ENCODE data around the gene POLR2L.

Gene POLR2L

DNA sequence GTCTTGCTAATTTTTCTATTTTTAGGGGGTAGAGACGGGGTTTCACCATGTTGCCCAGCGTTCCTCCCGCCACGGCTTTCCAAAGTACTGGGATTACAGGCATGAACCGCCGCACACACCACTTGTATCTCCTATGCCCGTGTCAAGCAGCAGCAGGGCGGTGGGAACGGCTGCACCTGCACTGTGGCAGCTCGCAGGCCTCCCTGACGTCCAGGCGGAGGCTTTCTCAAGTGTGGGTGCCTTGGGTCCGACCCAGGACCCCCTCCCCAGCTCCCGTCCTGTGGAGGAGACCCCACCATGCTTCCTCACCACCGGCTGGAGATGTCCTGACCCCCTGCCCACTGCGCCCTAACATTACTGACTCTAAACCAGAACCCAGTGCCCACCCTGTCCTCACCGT lies 26.1 kb upstream of the POLR2L start:
- Histone ChIP-seq H3K9me3 (no peaks in the 10 kb centered on the region), H3K4me1 (ENCODE audit: control insufficient read depth in 1 of 2, insufficient read depth in 1 of 2, low read depth in 1 of 2, low read length in 1 of 2) (no peaks in the 10 kb centered on the region), H3K27me3 (no peaks in the 10 kb centered on the region), H3K4me3 (ENCODE audit: low read depth in 1 of 2, low read length in 1 of 2) (no peak overlapping the region), H3K36me3 (peaks cover 7% of the 10 kb centered on the region), H3K27ac (no peak overlapping the region)
- TF ChIP-seq, protein P1, sequence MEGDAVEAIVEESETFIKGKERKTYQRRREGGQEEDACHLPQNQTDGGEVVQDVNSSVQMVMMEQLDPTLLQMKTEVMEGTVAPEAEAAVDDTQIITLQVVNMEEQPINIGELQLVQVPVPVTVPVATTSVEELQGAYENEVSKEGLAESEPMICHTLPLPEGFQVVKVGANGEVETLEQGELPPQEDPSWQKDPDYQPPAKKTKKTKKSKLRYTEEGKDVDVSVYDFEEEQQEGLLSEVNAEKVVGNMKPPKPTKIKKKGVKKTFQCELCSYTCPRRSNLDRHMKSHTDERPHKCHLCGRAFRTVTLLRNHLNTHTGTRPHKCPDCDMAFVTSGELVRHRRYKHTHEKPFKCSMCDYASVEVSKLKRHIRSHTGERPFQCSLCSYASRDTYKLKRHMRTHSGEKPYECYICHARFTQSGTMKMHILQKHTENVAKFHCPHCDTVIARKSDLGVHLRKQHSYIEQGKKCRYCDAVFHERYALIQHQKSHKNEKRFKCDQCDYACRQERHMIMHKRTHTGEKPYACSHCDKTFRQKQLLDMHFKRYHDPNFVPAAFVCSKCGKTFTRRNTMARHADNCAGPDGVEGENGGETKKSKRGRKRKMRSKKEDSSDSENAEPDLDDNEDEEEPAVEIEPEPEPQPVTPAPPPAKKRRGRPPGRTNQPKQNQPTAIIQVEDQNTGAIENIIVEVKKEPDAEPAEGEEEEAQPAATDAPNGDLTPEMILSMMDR (IDR thresholded peaks at IDR 0.05): no peak

DNA sequence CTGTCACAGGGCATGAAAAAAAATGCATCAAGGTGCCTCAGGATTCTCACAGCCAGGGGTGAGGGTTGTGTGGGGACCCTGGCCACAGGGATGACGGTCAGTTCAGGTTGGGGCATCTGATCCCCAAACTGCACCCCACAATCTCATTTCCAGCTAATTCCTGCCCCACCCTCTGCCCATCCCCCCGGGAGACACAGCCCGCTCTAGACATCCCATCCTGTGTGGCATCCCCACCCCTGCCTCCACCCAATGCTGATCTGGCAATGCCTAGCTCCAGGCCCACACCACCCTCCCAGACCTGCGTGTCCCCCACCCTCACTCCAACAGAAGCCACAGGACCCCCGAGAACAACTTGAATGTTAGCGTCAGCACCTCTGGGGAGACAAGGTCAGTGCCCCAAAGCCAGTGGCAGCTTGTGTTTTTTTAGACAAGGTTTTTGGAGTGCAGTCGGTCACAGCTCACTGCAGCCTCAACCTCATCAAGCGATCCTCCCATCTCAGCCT lies 25.6 kb upstream of the POLR2L start:
- TF ChIP-seq, protein P1 (IDR thresholded peaks at IDR 0.05): no peak
- peaks cover 7% of the 10 kb centered on the region for H3K36me3 ChIP-seq
- no peaks in the 10 kb centered on the region for H3K27me3 ChIP-seq
- no peaks in the 10 kb centered on the region for H3K4me1 ChIP-seq (ENCODE audit: control insufficient read depth in 1 of 2, insufficient read depth in 1 of 2, low read depth in 1 of 2, low read length in 1 of 2)
- H3K9me3 ChIP-seq: no peaks in the 10 kb centered on the region
- H3K4me3 ChIP-seq (ENCODE audit: low read depth in 1 of 2, low read length in 1 of 2): no peak overlapping the region
- H3K27ac ChIP-seq: no peak overlapping the region

DNA sequence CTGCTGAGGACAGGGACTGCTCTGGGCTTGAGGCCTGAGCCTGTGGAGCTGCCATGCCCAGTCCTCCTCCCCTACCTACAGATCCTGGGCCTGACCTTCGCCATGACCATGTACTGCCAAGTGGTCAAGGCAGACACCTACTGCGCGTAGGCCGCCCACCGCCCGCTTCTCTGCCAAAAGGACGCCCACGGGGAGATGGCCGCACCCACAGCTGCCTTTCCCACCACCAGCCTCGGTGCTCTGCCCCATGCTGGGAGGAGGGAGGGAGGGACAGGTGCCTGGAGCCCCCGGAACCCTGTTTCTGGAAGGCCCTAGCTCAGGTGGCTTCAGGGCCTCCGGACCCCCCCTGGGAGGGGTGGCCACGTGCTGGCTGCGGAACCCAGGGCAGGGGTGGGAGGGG lies 24.2 kb upstream of the POLR2L start:
- TF ChIP-seq, protein P1 (IDR thresholded peaks at IDR 0.05): no peak
- Histone ChIP-seq H3K27ac (no peak overlapping the region), H3K9me3 (no peaks in the 10 kb centered on the region), H3K4me3 (ENCODE audit: low read depth in 1 of 2, low read length in 1 of 2) (no peak overlapping the region), H3K4me1 (ENCODE audit: control insufficient read depth in 1 of 2, insufficient read depth in 1 of 2, low read depth in 1 of 2, low read length in 1 of 2) (no peaks in the 10 kb centered on the region), H3K27me3 (no peaks in the 10 kb centered on the region), H3K36me3 (peaks cover 7% of the 10 kb centered on the region)

DNA sequence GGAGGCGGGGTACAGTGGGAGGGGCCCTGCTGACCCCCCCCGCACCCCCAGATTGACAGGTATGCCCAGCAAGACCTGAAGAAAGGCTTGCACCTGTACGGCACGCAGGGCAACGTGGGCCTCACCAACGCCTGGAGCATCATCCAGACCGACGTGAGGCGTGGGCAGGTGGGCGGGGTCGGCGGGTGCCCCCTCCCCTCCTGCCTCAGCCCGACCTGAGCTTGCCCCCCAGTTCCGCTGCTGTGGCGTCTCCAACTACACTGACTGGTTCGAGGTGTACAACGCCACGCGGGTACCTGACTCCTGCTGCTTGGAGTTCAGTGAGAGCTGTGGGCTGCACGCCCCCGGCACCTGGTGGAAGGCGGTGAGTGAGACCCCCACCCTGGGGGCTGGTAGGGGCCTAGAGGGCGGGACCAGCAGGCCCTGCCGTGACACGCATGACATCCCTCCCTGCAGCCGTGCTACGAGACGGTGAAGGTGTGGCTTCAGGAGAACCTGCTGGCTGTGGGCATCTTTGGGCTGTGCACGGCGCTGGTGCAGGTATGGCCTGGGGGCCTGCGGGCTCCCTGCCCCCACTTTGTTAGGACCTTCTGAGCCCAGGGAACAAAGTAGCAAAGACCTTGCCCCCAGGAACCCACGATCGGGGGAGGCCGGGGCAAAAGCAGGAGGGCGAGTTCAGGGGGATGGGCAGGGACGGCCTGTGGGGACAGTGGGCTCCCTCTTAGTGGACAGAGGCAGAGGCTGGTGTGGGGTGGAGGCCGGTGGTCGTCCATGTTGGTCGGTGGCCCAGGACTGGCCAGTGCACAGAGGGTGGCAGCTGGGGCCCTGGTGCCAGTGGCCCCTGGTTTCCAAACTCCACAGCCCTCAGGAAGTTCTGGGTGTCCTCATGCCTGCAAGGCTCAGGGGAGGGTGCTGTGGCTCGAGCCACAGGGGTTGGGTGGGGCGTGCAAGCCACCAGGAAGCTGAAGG lies 23.4 kb upstream of the POLR2L start:
- Histone ChIP-seq H3K27ac (no peak overlapping the region), H3K4me1 (ENCODE audit: control insufficient read depth in 1 of 2, insufficient read depth in 1 of 2, low read depth in 1 of 2, low read length in 1 of 2) (no peaks in the 10 kb centered on the region), H3K4me3 (ENCODE audit: low read depth in 1 of 2, low read length in 1 of 2) (no peak overlapping the region)

DNA sequence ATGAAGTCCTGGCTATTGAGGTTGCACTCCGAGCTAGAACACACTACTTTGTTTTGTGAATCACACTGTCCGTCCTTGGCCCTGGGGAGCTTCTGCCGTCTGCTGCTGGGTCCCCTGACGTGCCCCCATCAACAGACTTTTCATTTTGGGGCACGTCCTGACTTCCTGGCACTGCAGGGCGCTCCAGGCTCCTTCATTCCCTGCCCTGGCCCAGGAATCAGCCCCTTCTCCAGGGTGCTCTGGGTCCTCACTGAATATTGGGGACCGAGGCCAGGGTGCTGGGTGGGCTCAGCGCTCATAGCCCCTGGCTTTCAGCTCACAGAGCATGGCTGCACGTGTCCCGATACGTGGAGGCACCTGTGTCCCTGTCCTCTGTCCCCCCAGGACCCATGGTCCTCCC lies 22.6 kb upstream of the POLR2L start:
- no peak overlapping the region for H3K4me3 ChIP-seq (ENCODE audit: low read depth in 1 of 2, low read length in 1 of 2)
- H3K27ac ChIP-seq: no peak overlapping the region
- no peaks in the 10 kb centered on the region for H3K4me1 ChIP-seq (ENCODE audit: control insufficient read depth in 1 of 2, insufficient read depth in 1 of 2, low read depth in 1 of 2, low read length in 1 of 2)
- H3K9me3 ChIP-seq: no peaks in the 10 kb centered on the region
- no peaks in the 10 kb centered on the region for H3K27me3 ChIP-seq
- peaks cover 7% of the 10 kb centered on the region for H3K36me3 ChIP-seq
- TF ChIP-seq, protein P1 (IDR thresholded peaks at IDR 0.05): no peak

More for the DNA sequence above, 23.4 kb upstream of the POLR2L start:
- no peaks in the 10 kb centered on the region for H3K27me3 ChIP-seq
- H3K36me3 ChIP-seq: peaks cover 7% of the 10 kb centered on the region
- TF ChIP-seq, protein P1 (IDR thresholded peaks at IDR 0.05): no peak
- no peaks in the 10 kb centered on the region for H3K9me3 ChIP-seq

All from neutrophil (primary cell).